Stimulated activated CD8-positive, alpha-beta memory T cell treated with anti-CD3 and anti-CD28 coated beads, Interleukin-2, amount 100 ng/mL, for 48 hours (primary cell): ENCODE data around the gene ACTN1.
"Not testable (repeated sequence)": the region's sequence is repeated elsewhere in the genome, so short reads cannot be mapped to it uniquely, and the experiment has no call there.

Experiments used
- DNase-seq, 2 donors: peaks; one replicate each; pipeline ENCODE4 v3.0.0-alpha.2; 2020; ENCODE audit warnings: low read depth in 2 of 2

The ACTN1 gene

GRCh38 chr14:68866991-68867533 lies 112.0 kb downstream of the ACTN1 start:
- DNase-seq = no peak

DNA sequence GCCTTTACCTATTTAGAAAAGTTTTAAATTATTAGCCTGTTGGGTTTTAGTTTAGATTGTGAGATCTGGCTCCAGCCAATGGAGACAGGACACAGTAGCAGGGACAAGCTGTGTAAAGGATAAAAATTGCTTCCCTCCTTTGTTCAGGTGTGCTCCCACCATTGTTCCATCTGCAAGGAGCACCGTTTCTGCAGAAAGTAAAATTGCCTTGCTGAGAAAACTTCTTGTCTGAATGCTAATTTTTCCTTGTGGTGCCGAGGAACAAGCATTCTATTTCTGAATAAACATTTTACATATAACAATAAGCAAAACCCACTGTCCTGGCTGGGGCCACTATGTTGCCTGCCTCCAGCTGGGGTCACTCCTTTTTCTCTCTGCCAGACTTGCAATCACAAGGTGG lies 113.6 kb downstream of the ACTN1 start:
- no peak for DNase-seq

DNA sequence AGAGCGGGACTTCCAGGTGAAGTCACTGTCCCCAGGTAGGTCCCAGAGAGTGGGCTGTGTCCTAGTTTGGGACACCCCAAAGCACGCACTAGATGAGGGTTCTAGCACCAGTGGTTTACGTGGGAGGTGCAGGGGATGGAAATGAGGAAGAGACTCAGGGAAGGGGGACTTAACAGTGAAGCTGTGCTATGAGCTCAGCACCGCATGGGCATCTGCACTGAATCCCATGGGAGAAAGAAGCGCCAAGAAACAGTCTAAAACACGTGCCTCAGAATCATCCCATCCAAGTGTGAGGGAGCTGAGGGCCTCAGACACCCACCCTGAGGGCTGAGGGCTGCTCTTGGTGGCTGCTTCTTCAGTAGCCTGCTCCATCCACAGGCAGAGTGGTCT lies 114.7 kb downstream of the ACTN1 start:
- no peak for DNase-seq

GRCh38 chr14:68863610-68864360 lies 115.3 kb downstream of the ACTN1 start:
- no peak for DNase-seq

DNA sequence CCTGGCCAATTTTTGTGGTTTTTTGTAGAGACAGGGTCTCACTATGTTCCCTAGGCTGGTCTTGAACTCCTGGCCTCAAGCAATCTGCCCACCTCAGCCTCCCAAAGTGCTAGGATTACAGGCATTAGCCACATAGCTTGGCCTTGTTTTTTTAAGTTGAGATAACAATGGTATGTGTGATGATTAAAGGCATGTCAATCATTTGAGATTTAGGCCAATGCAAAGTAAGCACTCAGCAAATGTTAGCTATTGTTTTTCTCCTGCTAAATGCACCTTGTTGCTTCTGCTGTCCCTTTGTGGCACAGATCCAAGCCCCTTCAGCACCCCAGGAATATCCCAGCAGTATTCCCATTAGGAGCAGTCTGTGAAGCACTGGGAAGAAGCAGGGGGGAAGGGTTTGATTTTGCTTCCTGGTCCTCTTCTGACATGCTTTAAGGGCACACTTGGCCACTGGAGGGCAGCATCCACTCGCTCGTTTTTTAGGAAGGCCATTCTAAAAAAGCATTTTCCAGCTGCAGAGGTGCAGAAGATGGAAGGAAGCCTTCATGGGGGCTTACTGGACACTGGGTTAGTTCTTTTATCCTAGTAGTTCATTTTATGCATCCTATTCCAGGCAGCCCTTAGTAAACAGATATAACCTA lies 116.0 kb downstream of the ACTN1 start:
- DNase-seq = peak; percentile 53 to 56

DNA sequence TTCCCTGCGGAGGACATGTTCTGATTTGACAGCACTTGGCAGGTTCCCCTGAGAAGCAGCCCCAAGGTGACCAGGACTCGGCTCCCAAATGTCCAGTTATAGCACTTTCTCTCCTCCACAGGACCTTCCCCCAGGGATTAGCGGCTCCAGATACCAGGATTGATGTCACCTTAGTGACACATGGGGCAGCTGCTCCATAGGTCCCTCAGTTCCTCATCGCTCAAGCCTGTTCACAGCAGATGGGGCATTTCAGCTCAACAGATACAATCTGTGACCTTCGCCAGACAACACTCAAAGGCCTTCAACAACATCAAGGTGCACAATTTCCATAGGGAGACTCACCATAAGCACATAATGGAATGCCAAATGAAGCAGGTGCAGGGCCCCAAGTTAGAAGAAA lies 118.3 kb downstream of the ACTN1 start:
- DNase-seq = no peak

DNA sequence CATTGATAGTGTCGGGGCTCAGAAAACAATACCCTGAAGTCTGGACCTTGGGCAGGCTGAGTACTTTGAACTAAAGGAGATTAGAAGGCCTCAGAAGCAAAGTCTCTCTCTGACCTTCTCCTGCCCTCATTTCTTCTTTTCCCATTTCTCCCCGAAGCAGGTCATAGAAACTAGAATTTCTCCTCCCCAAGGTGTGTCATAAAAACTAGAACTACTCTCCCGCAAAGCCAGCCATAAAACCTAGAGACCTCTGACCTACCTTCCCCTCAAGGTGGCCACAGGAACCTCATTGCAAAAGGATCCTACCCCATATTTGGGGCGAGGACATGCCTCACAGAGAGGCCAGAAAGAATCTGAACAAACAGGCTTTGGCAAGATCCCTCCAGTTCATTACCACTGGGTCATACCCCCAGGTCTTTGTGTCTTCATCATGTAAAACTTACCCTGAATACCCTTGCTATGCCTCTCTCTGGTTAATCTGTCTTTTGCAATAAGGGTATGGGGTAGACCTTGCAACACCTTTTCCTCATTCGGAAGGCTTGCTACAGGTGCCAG lies 121.5 kb downstream of the ACTN1 start:
- DNase-seq = no peak

GRCh38 chr14:68856572-68856971 lies 122.5 kb downstream of the ACTN1 start:
- no peak for DNase-seq

DNA sequence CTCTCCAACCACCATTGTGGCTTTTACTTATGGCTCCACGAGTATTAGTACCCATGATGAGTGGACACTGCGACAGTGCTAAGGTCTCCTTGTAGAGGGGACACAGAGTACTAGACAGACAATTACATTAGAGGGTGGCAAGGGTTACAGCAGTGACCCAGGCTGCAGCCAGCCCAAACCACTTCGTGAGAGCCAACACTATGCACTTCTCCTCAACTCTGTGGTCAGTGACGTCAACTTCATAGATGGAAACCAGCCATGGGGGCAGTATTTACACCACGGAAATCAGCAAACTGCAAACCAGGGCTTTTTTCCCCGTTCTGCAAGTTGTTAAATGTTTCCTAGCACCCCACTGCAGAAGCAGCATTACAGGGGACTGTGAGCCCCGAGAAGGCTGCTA lies 124.7 kb downstream of the ACTN1 start:
- DNase-seq = no peak

DNA sequence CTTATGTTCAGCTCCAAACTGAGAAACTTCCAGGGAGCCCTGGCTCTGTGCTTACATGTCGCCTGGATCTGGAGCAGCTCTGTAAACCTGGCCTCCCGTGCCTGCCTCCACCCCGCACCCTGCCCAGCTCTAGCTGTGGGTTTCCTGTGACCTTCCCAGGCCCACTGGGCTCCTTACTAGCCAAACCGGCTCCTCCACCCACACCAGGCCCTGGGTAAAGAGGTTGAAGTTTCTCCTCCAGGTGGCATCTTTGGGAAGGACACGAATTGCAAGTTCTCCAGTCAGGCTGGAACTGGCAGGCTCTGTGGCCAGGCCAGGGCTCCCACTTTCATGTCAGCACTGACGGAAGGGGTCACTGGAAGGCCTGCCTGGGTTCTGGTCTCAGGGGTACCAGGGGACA lies 125.4 kb downstream of the ACTN1 start:
- no peak for DNase-seq

DNA sequence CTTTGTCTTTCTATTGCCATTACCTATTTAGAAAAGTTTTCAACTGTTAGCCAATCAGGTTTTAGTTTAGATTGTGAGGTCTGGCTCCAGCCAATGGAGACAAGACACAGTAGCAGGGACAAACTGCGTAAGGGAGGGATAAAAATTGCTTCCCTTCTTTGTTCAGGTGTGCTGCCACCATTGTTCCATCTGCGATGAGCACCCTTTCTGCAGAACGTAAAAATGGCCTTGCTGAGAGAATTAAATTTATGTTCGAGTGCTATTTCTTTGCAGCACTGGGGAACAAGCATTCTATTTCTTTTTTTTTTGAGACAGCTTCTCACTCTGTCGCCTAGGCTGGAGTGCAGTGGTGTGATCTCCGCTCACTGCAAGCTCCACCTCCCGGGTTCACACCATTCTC lies 126.6 kb downstream of the ACTN1 start:
- DNase-seq = not testable (repeated sequence)

DNA sequence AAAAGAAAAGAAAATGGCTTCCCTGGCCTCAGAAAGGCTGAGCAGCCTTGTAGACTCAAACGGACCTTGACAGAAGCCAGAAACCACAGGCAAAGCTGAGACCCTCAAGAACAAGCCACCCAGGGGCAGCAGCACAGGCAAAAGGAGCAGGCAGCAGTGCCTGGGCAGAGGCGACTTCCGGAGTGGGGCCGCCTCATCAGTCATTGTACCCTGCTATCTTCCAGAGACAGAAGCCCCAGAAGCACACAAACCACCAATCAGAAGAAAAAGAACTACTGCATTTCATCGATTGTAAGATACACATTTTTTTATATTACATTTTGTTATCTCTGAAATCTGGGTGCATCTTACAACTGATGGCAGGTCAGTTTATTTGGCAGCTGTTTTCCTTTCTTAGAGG lies 128.0 kb downstream of the ACTN1 start:
- DNase-seq = no peak

GRCh38 chr14:68849416-68849815 lies 129.7 kb downstream of the ACTN1 start:
- DNase-seq = no peak

- DNase-seq = no peak
Observed at GRCh38 chr14:68848253-68848652, 130.8 kb downstream of the ACTN1 start.

GRCh38 chr14:68847640-68848039 lies 131.5 kb downstream of the ACTN1 start:
- DNase-seq = not testable (repeated sequence)

GRCh38 chr14:68846466-68846865 lies 132.6 kb downstream of the ACTN1 start:
- no peak for DNase-seq

- no peak for DNase-seq
Observed at GRCh38 chr14:68844210-68844545, 134.9 kb downstream of the ACTN1 start.

- DNase-seq = peak; percentile 54 to 62
Observed at GRCh38 chr14:68843471-68844209, 135.5 kb downstream of the ACTN1 start.

DNA sequence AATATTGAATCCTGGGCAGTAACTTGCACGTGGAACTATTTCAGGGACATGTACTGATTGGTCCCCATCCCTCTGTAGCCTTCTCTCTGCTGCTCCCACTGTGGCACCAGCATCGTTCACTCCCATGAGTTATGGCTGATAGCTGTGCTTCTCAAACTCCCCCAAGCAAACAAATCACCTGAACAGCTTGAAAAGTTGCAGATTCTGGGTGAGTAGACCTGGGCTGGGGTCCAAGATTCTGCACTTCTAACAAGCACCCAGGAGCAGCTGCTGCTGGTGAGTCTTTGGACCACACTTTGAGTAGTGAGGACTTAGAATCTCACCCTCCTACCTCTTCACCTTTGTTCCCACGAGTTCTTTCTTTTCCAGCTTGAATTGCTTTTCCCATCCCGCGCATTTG lies 136.8 kb downstream of the ACTN1 start:
- DNase-seq = no peak

DNA sequence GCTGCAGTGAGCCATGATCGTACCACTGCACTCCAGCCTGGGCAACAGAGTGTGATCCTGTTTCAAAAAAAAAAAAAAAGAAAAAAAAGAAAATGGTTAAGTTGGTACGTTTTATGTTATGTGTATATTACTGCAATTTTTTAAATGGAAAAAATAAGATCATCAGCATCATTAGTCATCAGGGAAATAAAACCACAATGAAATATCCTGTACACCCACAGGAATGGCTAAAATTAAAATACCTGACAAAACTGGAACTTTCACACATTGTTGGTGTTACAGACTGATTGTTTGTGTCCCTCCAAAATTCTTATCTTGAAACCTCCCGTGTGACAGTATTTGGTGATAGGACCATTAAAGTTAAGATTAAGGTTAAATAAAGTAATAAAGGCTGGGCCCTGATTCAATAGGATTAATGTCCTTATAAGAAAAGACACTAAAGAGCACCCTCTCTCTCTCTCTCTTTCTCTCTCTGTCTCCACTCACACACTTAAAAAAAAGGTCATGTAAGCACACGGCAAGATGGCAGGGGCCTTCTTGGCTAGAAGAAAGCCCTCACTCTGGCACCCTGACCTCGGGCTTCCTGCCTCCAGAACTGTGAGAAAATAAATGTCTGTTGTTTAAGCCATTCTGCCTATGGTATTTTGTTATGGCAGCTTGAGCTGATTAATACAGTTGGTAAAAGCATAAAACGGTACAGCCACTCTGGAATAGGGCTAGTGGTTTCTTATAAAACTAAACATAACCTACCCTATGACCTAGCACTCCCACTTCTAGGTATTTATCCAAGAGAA lies 137.9 kb downstream of the ACTN1 start:
- no peak for DNase-seq

DNA sequence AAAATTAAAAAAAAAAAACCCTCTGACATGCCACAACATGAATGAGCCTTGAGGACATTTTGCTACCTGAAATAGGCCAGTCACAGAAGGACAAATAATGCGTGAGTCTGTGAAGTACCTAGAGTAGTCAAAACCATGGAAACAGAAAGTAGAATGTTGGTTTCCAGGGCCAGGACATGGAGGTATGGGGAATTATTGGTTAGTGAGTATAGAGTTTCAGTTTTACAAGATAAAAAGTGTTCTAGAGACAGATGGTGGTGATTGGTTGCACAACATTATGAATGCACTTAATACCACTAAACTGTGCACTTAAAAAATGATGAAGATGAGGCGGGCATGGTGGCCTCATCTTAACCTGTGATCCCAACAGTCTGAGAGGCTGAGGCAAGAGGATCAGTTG lies 138.6 kb downstream of the ACTN1 start:
- no peak for DNase-seq

DNA sequence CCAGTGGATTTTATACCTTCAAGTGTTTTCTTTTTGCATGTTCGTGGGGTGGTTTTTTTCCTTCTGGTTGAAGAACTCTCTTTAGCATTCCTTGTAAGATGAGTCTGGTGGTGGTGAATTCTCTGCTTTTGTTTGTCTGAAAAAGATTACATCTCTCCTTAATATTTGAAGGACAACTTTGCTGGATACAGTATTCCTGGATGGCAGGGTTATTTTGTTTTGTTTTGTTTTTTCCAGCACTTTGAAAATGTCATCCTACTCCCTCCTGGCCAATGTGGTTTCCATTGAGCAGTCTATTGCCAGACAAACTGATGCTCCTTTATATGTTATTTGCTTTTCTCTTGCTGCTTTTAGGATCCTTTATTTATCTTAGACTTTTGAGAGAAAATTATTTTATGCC lies 143.0 kb downstream of the ACTN1 start:
- DNase-seq = no peak
